ENCODE results near the gene SIGLEC1. TPM values are rescaled to one million over a fixed set of nuclear protein-coding genes. Genes with fewer than 3 reads are reported as not detected.
A peak's percentile ranks its signal among the peaks of the same experiment; 100 is the strongest.

The SIGLEC1 gene
- total RNA-seq, 1 donor from 2014 or later, result 8.2 TPM

DNA sequence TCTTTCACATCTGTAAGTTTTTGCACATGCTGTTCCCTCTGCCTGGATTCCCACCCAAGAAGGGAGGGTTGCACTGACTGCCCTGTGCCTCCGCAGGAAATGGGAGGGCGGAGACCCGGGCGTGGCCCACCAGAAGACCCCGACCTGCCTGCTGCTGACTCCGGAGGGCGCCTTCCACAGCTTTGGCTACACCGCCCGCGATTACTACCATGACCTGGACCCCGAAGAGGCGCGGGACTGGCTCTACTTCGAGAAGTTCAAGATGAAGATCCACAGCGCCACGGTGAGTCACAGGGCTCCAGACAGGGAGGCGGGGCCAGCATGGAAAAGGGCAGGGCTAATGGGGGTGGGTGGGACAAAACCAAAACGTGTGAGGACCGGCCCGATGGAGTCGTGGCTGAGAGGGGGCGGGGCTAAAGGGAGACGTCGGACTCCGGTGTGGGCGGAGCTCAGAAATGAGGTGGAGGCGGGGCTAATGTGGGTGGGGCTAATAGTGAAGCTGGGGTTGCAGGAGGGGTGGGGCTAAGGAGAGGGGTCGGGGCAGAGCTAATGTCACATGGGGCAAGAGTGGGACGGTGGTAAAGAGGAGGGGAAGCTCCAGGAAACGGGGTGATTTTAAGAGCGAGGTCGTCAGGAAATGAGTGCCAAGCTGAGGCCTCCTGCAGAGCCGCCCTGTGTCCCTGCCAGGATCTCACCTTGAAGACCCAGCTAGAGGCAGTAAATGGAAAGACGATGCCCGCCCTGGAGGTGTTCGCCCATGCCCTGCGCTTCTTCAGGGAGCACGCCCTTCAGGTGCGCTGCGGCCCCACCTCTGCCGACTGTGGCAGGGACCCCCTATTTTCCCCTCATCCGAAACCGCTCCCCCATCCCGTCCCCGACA lies 32.6 kb upstream of the SIGLEC1 start:
- DNase-seq (ENCODE audit: low spot score), result peak; percentile 81

DNA sequence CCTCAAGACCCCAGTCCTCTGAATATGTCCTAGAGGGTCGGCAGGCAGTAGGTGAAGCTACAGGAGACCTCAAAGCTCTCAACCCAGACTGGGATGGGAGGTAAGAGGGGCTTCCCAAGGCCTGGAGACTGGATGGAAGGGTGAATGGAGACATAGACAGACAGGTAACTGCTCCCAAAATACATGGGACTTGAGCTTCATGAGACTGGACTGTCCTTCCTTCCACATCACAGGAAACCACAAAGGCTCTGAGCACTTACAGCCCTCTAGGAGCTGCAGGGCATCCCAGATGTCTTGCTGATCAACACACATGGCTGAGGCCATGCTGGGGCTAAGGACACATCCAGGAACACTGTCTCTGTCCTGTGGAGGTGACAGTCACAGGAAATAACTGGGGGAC lies 31.6 kb upstream of the SIGLEC1 start:
- no peak for DNase-seq (ENCODE audit: low spot score)

DNA sequence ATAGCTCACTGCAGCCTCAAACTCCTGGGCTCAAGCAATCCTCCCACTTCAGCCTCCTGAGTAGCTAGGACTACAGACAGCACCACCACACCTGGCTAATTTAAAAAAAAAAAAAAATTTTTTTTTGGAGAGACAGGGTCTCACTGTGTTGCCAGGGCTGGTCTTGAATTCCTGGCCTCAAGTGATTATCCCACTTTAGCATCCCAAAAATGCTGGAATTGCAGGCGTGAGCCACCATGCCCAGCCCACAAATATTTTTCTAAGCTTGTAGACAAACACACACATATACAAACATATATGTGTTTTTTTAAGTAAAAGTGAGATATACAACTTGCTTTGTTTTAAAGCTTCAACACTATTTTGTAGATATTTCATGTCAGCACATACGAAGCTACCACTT lies 30.9 kb upstream of the SIGLEC1 start:
- DNase-seq (ENCODE audit: low spot score), result no peak

DNA sequence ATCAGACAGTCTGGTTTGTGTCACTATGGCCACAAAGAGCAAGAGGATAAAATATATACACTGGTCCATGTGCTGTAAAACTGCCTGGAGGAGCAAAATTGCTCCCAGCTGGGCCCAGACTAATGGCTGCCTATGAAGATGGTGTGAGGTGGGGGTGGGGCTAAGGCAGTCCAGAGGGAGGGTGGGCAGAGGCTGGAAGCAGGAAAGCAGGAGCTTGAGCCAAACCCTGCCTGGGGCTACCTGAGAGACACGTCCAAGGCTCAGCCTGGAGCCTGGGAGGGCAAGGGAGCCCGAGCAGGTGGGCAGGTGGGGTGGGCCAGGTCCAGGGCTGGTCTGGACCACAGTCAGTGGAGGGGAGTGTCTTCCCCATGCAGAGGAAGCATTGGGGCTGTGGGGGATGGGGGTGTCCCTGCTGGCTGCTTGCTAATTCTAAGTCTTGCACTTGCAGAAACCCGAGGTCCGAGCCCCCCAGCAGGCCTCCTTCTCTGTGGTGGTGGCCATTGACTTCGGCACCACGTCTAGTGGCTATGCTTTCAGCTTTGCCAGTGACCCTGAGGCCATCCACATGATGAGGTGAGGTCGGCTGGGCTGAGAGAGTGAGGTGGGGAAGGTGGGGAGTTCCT lies 29.5 kb upstream of the SIGLEC1 start:
- no peak for DNase-seq (ENCODE audit: low spot score)

DNA sequence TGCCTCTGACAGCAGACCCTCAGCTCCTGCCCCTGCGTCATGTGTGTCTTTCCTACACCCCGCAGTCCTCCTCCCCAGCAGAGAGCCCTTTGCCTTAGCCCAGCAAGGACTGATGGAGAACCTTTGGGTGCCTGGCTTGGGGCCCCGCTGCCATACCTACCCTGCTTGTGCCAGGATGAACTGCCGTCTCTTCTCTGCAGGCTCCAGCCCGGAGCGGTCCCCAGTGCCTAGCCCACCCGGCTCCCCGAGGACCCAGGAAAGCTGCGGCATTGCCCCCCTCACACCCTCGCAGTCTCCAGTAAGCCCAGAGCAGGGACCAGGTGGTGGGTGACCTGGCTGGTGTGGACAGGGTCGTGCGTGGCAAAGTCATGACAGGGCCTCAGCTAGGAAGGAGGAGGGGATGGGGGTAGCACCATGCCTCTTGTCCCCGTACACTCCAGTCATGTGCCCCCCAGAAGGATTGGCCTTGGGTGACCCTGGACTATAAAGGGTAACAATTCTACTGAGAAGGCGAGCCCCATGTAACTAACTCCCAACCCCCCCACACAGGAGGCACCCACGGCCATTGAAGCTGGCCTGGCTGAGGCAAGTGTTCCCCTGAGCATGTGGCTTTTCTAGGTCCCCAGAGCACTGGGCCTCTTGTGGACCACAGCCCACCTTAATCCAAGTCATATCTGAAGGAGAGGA lies 28.4 kb upstream of the SIGLEC1 start:
- DNase-seq (ENCODE audit: low spot score), result no peak

DNA sequence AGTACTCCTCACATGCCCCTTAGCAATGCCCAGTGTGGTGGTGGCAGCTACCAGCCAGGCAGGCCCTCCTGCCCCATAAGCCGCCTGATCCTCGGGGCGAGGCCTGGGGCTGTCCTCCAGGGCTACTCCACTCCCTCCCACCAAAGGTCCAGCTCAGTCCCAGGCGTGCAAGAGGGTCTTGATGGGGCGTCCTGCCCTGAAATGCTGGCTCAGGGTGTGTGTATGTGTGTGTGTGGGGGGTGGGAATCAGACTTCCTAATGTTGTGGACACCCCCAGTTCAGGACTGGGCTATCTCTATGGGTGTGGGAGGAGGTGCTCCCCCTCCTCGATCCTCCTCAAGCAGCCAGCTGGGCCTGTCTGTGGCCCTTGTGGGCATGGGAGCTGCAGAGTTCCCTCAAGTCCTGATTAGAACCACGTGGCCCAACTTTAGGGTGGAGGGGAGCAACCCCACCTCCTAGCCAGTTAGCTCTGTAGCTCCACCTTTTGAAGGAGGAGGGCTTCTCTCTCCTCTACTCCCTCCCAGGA lies 27.6 kb upstream of the SIGLEC1 start:
- no peak for DNase-seq (ENCODE audit: low spot score)

DNA sequence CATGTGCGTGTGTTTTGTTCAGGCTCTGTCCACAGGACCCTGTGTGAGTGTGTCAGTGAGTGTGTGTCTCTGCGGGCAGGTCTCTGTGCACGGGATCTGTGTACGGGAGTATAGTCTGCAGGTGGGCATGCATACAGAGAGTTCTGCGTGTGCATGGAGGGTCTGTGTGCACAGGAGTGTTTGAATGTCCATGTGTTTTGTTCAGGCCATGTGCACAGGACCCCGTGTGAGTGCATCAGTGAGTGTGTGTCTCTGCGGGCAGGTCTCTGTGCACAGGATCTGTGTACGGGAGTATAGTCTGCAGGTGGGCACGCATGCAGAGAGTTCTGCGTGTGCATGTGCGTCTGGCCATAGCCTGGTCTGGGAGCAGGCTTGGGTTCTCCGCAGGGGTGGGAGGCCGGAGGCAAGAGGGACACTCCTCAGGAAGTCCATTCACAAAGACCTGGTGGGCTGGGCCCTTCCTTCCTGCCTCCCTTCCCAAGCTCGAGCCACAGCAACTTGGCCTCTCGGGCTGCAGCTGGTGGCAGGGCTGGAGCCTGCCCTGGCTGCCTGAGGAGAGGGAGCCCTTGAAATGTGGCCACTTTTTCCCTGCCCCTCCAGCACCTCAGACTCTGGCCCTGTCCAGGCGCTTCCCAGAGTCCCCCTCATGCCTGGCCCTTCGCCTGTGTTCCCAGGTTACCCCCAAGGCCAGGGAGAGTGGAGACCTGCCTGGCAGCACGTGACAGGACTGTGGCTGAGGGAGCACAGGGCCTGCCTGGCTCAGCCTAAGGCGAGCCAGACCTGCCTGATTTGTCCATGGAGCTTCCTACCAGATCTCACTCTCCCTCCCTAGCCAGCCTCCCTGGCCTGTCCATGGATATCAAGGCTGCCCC lies 26.9 kb upstream of the SIGLEC1 start:
- DNase-seq (ENCODE audit: low spot score), result no peak

DNA sequence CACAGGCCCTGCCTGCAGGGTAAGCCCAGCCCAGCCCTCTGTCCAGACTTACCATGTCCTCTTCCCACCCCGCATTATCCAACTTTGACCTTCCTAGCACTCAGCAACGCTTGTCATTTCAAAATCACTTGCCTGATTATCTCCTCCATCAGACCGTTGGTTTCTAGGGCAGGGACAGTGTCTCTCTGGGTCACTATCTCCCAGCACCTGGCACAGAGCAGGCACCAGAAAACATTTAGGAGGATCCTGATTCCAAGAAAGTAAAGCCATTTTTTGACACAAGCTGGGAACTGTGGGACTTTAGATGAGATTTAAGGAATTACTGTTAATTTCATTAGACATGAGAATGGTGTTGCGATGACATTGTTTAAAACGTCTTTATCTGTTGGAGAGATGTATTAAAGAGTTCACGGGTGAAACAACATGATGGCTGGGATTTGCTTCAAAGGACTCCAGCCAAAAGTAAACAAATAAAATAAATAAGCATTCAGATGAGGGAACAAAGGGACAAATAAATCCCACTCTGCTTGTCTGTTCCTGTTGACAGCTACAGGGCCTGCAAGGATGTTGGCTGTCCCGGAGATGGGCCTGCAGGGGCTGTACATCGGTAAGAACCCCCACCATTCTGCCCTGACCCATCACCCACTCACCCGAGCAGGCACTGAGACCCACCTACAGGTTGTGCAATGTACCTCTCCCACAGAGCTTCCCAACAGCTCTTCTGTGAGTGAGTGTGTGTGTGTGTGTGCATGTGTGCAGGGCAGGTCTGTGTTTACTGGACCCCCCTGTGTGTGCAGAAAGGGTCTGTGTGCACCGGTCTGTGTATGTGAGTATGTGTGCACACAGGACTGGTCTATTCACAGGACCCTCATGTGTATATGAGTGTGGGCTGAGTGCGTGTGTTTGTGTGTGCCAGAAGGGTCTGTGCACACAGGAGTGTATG lies 26.0 kb upstream of the SIGLEC1 start:
- no peak for DNase-seq (ENCODE audit: low spot score)

DNA sequence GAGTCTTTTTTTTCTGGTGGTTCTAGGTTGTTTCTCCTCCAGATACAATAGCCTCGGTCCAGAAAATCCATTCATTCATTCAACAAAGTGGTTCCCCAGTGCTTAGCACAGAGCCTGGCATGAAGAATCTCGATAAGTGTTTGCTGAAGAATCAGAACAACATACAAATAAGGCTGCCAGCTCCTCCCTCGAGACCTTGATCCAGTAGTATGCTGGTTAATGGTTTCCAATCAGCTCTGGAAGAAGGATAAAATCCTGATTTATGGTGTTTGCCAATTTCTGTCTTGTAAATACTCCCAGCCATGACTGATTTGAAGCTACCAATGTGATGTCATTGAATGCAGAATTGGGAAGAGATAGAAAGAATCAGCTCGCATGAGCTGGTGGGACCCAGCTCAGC lies 23.4 kb upstream of the SIGLEC1 start:
- DNase-seq (ENCODE audit: low spot score), result no peak

DNA sequence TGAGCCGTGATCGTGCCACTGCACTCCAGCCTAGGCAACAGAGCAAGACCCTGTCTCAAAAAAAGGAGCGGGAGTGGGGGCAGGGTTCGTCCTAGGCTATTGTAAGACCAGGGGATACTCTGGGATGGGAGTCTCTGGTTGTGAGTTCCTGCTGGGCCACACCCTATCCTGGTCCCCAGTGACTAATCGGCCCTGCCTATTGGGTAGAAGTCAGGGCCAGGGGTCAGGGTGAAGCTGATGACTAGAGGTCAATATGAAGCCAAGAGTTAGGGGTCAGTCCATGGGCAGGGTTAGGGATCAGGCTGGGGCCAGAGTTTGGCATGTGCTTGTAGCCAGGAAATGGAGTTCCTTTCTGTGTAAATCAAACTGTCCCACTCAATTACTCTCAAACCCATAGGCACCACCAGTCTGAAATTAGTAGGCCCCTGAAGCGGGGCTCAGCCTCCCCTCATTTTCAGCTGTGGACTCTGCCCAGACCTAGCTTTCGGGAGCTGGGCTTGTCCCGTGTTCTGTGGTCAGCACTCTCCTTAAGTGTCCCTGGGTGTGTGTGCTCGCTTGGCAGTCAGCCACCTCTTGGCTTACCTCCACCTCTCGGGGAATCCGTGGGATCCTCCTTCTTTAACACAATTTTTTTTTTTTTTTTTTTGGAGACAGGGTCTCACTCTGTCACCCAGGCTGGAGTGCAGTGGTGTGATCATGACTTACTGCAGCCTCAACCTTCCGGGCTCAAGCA lies 21.9 kb upstream of the SIGLEC1 start:
- peak; percentile 50 for DNase-seq (ENCODE audit: low spot score)

DNA sequence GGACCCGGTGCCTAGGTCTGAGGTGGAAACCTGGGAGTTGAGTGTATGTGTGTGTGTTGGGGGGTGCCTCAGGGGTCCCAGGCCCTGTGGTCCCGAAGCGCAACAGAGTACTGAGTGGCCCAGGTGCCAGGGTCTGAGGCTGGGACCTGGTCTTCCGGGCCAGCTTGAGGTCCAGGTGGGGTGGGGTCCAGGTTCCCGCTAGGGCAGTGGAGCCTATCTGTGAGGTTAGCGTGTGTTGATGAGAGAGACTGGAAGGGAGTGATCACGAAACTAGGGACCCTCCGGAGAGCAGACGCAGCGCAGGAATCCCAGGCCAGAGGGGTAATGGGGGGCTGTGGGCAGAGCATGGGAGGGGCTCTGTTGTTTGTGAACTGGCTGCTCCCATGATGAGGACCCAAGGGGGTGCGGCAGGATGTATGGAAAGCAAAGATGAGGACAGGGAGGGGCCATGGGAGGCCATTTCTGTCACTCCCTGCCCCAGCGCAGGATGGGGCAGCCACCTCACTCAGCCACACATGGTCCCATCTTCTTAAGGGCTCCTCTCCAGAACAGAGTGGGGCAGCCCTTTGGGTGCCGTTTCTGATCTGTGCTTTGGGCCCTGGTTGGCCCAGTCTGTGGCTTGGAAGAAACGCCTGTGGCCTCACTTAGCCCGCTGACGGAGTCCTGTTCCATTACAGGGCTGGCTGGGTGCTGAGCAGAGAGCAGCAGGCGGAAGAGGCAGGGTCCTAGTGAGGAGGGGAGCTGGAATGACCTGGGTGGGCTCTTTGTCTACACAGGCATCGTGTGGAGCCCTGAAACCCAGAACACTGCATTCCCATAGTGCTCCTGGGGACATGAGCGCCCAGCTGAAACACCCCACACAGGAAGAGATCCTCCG lies 21.0 kb upstream of the SIGLEC1 start:
- DNase-seq (ENCODE audit: low spot score), result no peak

DNA sequence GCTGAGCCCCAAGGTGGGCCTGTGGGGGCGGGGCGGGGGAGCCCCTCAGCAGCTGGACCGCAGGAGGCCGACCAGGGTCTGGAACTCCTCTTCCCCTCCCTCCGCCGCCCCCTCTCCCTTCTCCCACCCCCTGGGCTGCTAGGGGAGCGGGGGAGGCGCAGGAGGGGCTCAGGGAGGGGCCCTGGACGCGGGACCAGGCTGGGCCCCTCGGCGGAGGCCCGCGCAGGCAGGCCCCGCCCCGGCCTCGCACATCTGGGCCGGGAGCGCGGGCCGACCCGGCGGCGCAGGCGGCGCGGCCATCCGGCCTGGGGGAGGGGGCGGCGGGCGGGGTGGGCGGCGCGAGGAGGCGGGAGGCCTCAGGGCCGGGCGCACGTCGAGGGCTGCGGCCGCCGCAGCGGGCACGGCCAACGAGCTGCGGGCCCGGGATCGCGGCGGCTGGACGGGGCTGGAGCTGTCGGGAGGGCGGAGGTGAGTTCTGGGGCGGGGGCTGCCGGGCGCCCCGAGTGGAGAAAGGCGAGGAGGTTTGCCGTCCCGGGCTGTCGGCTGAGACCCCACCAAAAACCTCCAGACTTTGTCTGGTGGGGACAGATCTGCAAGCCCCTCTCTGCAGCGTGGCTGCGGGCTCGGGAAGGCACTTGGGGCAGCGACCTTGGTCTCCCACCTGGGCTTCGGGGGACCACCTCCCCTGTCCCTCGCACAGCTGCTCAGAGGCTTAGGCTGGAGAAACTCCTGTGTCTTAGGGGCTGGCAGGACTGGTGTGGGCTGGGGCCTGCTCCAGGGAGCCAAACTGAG lies 20.1 kb upstream of the SIGLEC1 start, which contains the start of gene HSPA12B:
Gene HSPA12B, plus strand, starts transcription at position 359 of the 792 bp plus-strand sequence. CDS start 5,990 bp downstream, outside the sequence.
- no peak for DNase-seq (ENCODE audit: low spot score)

DNA sequence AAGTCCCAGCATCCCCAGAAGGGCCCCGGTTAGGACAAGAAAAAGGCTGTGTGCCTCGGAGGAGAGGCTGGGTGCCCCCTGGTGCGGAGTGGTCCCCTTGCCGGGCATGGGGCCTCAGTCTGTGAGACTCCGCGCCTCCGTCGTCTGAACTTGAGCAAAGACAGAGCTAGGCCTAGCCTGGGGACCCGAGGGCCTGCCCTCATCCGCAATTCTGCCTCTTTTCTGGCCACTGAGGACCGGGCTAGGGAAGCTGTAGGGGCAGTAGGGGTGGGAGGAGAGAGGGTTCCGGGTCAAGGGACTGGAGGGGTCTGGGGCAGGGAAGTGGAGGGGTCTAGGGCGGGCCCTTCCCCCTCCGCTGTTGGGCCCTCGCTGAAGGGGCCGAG lies 19.5 kb upstream of the SIGLEC1 start:
- no peak for DNase-seq (ENCODE audit: low spot score)

DNA sequence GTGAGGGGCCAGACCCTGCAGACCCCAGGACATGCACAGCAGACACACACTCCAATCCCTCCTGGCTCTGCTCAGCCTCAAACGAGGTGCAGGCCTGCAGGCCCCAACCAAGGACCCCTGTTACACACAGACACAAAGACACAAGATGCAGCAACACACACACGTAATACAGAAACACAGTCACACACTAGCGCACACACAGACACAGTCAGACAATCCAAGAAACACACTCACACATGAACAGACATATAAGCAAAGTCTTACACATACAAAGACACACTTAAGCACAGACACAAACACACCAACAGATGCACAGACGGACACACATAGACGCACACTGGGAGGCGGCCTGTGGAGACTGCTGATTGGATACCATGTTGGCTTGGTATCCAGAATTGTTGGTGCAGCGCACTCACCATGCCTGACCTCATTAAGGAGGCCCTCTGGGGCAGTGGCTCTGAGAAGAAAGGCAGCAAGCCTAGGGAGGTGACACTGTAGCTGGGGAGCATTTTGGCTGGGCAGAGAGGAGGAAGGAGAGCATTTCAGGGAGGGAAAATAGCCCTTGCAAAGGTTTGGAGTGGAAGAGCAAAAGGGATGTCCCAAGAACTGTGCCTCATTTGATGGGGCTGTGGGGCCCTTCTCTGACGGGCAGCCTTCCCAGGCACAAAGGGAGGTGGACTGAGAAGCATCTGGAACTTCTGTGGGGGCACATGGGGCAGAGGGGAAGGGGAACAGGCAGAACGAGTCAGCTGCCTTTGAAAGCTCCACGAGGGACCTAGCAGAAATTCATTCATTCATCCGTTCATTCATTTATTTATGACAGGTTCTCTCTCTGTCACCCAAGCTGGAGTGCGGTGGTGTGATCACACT lies 18.6 kb upstream of the SIGLEC1 start:
- DNase-seq (ENCODE audit: low spot score), result no peak

DNA sequence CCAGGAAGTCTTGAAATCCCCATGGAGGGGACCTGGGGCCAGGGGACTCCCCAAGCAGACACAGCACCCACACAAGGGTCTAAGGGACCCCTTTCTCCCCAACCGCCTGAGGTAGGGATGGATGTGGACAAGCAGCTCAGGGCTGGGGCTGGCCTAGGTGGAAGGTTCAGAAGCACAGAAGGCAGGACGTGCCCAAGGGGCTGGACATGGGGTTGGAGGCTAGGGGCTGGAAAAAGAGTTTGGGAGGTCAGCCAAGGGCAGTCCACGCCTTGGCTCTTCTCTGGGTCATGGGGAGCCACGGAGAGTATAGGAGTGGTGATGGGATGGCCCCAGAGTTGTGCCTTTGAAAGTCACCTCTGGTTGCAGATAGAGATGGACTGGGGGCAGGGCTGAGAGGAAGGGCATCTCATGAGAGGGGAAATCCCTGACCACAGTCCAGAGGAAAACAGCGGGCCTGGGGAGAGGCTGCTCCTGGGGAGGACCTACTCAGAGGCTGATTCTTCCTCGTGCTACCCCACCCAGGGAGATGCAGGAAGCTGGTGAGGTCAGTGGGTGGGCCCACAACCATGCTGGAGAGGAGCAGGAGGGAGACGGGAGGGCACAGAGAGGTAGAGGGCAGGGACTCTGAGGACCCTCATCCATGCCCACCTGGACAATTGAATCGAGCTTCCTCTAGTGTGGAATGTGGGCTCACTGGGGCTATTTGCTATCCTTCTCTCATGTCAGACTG lies 17.6 kb upstream of the SIGLEC1 start:
- DNase-seq (ENCODE audit: low spot score), result no peak

DNA sequence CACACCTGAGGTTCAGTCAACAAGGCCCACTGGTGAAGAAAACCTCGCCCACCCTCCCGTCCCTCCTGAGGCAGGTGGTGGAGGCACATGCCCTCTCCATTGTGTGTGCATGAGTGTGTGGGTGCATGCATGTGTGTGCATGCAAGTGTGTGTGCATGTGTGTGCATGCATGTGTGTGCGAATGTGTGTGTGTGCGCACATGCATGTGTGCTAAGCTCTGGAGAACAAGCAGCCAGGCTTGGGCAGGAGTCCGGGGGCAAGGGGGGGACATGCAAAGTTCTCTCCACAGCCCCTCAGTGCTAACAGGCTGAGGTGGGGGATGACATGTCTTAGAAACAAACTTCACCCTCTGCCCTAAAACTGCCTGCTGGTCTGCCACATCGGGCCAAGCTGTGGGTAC lies 17.0 kb upstream of the SIGLEC1 start:
- DNase-seq (ENCODE audit: low spot score), result no peak
